ENCODE results near the gene DPP10. TPM values are rescaled to one million over a fixed set of nuclear protein-coding genes. Genes with fewer than 3 reads are reported as not detected.

Gene DPP10
- total RNA-seq, 4 donors from 2014 or later, result 3.3 to 6.6 (median 4.7) TPM

DNA sequence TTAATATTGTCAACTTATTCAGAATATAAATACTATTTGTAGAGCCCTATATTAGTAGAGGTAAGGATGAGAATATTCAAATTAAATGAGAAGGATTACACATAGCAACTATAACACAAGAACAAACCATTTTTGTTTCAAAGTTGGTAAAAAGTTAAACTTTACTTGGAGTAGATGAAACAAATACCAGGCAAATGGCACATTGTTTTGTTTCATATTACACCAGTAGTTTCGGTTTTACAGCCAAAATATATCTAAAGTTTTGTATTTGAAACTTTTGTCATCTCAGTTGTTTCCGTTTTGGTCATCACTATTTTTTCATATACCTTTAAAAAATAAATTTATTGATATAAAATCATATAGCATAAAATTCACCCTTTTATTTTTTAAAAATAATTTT lies 1039.4 kb downstream of the DPP10 start:
- WGBS, result 85% methylated on average over 2 of the region's 2 CpGs
- Histone ChIP-seq H3K27me3 (no peaks in the 10 kb centered on the region), H3K4me1 (no peaks in the 10 kb centered on the region), H3K27ac (replicated peaks in 1 of 4) (no peak overlapping the region), H3K4me3 (no peak overlapping the region), H3K36me3 (no peaks in the 10 kb centered on the region), H3K9me3 (no peaks in the 10 kb centered on the region)
- intact Hi-C loops (cut with DNase I), result no loop called here
- DNase-seq (ENCODE audit: extremely low spot score), result no peak
- TF ChIP-seq, protein P1, sequence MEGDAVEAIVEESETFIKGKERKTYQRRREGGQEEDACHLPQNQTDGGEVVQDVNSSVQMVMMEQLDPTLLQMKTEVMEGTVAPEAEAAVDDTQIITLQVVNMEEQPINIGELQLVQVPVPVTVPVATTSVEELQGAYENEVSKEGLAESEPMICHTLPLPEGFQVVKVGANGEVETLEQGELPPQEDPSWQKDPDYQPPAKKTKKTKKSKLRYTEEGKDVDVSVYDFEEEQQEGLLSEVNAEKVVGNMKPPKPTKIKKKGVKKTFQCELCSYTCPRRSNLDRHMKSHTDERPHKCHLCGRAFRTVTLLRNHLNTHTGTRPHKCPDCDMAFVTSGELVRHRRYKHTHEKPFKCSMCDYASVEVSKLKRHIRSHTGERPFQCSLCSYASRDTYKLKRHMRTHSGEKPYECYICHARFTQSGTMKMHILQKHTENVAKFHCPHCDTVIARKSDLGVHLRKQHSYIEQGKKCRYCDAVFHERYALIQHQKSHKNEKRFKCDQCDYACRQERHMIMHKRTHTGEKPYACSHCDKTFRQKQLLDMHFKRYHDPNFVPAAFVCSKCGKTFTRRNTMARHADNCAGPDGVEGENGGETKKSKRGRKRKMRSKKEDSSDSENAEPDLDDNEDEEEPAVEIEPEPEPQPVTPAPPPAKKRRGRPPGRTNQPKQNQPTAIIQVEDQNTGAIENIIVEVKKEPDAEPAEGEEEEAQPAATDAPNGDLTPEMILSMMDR (IDR thresholded peaks at IDR 0.05), result no peak
- no peak for TF ChIP-seq EP300 (IDR thresholded peaks at IDR 0.05)
- TF ChIP-seq POLR2AphosphoS5 (IDR thresholded peaks at IDR 0.05), result no peak
- TF ChIP-seq POLR2A (IDR thresholded peaks at IDR 0.05; ENCODE audit: low read depth), result no peak

DNA sequence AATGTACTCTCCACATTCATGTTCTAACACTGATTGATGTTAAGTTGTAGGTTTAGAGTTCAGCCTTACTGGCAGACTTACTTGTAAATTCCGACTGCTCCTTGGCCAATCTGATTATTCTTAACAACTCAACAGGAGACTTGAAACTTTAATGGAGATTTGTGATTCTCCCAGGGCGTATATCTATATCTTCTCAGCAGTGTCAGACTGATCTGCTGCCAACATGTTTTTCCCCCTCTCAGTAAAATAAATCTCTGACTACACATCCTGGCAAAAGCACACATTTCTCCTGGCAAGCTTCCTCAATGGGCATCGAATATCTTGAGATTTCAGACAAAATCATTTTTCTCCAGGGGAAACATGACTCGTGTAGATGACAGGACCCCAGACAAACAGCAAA lies 1041.2 kb downstream of the DPP10 start:
- DNase-seq (ENCODE audit: extremely low spot score), result no peak
- Histone ChIP-seq H3K9me3 (no peaks in the 10 kb centered on the region), H3K27me3 (no peaks in the 10 kb centered on the region), H3K4me3 (no peak overlapping the region), H3K36me3 (no peaks in the 10 kb centered on the region), H3K27ac (replicated peaks in 1 of 4) (no peak overlapping the region), H3K4me1 (no peaks in the 10 kb centered on the region)
- 36% methylated on average over 4 of the region's 4 CpGs for WGBS
- TF ChIP-seq POLR2AphosphoS5 (IDR thresholded peaks at IDR 0.05), result no peak
- intact Hi-C loops (cut with DNase I), result no loop called here

DNA sequence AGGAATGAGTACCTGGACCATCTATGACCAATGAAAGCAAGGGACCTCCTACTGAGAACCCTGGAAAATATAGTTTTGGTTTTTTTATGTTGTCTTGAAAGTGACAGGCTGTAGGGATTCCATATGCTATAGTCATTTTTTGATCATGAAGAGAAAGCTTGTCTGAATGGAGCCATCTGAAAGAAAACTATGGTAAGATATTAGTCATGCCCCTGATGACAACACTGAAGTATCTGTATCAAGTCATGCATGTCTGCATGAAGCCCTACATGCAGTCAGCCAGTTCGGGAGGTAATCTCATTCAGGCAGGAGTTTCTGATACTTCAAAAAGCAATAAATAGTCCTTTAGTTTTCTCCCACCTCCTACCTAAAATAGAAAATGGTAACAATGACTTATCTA lies 1042.0 kb downstream of the DPP10 start:
- TF ChIP-seq POLR2A (IDR thresholded peaks at IDR 0.05; ENCODE audit: low read depth), result no peak
- no peak for TF ChIP-seq EP300 (IDR thresholded peaks at IDR 0.05)
- TF ChIP-seq, protein P1 (IDR thresholded peaks at IDR 0.05), result no peak
- TF ChIP-seq POLR2AphosphoS5 (IDR thresholded peaks at IDR 0.05), result no peak
- Histone ChIP-seq H3K36me3 (no peaks in the 10 kb centered on the region), H3K9me3 (no peaks in the 10 kb centered on the region), H3K27ac (replicated peaks in 1 of 4) (no peak overlapping the region), H3K4me3 (no peak overlapping the region), H3K27me3 (no peaks in the 10 kb centered on the region), H3K4me1 (no peaks in the 10 kb centered on the region)
- WGBS, result 73% methylated on average over 1 of the region's 1 CpG
- intact Hi-C loops (cut with DNase I), result no loop called here
- no peak for DNase-seq (ENCODE audit: extremely low spot score)

DNA sequence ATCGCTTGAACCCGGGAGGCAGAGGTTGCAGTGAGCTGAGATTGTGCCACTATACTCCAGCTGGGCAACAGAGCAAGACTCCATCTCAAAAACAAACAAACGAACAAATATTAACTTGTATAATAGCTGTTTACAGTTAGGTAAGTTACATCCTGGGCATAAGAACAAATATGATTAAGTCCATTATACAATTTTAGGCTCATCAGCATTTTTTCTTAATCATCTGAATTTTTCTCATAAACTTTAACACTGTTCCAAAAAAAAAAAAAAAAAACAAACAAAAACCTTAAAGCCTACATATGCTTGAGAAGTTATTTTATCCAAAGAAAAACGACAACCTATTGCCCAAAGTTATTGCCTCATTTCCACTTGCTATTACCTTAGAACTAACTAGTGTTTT lies 1042.5 kb downstream of the DPP10 start:
- no peak for DNase-seq (ENCODE audit: extremely low spot score)
- no peak overlapping the region for H3K27ac ChIP-seq (replicated peaks in 1 of 4)
- no peaks in the 10 kb centered on the region for H3K27me3 ChIP-seq
- H3K4me1 ChIP-seq, result no peaks in the 10 kb centered on the region
- WGBS, result 84% methylated on average over 4 of the region's 4 CpGs
- TF ChIP-seq POLR2A (IDR thresholded peaks at IDR 0.05; ENCODE audit: low read depth), result no peak
- TF ChIP-seq EP300 (IDR thresholded peaks at IDR 0.05), result no peak
- TF ChIP-seq, protein P1 (IDR thresholded peaks at IDR 0.05), result no peak
- TF ChIP-seq POLR2AphosphoS5 (IDR thresholded peaks at IDR 0.05), result no peak
- no peaks in the 10 kb centered on the region for H3K36me3 ChIP-seq
- no peak overlapping the region for H3K4me3 ChIP-seq
- no peaks in the 10 kb centered on the region for H3K9me3 ChIP-seq
- intact Hi-C loops (cut with DNase I), result no loop called here

DNA sequence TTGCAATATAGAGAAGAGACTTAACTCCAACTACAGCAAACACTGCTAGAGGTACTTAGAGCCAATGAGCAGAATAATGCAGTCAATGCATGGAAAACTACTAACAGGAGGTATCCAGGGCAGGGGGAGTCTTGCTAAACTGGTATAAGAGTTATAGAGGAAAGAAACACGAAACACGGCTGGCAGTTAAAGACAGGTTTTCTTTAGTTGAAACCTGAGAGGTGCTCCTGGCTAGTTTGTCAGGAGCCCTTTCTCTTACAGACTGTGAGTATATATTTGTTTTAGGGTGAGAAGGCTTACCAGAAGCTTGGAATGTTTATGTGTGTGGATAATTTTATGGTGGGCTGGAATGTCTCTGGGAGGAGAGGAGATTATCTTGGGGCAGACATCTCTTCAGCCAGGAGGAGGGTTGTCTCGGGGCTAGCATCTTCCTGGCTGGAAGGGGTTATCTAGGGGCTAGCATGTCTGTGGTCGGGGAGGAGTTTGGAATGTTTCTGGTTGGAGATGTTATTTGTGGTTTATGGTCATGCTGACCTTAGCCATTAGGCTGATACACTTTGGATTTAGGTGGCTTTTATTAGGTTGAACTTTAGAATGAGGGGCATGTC lies 1048.8 kb downstream of the DPP10 start:
- no peak for DNase-seq (ENCODE audit: extremely low spot score)
- Histone ChIP-seq H3K9me3 (no peaks in the 10 kb centered on the region), H3K27me3 (no peaks in the 10 kb centered on the region), H3K4me1 (no peaks in the 10 kb centered on the region), H3K4me3 (no peak overlapping the region), H3K27ac (replicated peaks in 1 of 4) (no peak overlapping the region), H3K36me3 (no peaks in the 10 kb centered on the region)
- intact Hi-C loops (cut with DNase I), result no loop called here
- WGBS, result 61% methylated on average over 4 of the region's 4 CpGs
- TF ChIP-seq EP300 (IDR thresholded peaks at IDR 0.05) (no peak), POLR2A (IDR thresholded peaks at IDR 0.05; ENCODE audit: low read depth) (no peak), POLR2AphosphoS5 (IDR thresholded peaks at IDR 0.05) (no peak)
- TF ChIP-seq, protein P1 (IDR thresholded peaks at IDR 0.05), result no peak

Measured in esophagus muscularis mucosa (tissue), 4 donors.